HL-60/S4 treated with retinoic acid at 250 ng/mL for 4 days and 3 days (cell line): ENCODE measurements around the gene ELAC1.
"Not testable (repeated sequence)": the region's sequence is repeated elsewhere in the genome, so short reads cannot be mapped to it uniquely, and the experiment has no call there.

Source experiments
- in situ Hi-C: fragments of 300-500 bp; cut with MboI; formaldehyde crosslinking; loops from 2 replicates; pipeline ENCODE4 v1.7.0; 2022; ENCODE audit warnings: low sequenced_read_pairs

Gene ELAC1

GRCh38 chr18:50967714-50968661 lies at the start of gene ELAC1:
TSS of gene ELAC1 (plus strand) at chr18:50968040. CDS start at chr18:50974405, 6,365 bp downstream.
- in situ Hi-C loops = no loop called here

- in situ Hi-C loops = no loop called here
Measured at GRCh38 chr18:50918153-50918552, 49.7 kb upstream of the ELAC1 start.

DNA sequence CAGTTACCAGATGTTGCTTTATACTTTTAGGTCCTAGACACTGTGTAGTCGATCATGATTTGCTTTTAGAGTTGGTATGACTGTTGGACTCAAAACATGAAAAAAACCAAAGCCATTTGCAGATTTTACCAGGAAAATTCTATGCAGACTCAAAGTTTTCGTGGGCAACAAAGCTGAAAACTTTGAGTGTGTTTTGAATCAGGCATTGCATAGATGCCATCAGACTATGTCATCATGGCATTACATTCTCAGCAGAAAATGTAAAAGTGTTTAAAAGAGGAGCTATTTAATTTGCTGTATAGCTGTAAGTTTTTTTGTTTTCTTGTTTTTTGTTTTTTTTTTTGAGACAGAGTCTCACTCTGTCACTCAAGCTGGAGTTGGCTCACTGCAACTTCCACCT lies 43.5 kb upstream of the ELAC1 start:
- in situ Hi-C loops = no loop called here

DNA sequence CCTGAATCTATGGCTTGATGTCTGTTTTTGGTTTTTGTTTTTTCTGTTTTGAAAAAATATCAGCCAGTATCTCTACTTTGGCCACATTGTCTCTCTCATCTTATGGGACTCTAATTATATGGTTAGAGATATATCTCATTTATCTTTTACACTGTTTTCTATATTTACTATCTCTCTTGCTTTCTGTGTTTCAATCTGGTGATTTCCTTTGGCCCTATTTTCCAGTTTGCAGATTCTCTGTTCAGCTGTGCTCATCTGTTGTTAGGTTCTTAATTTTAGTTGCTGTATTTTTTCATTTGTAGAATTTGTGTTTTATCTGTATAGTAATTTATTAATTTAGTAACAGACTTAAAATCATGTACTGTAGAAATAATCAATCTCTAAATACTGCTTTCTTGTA lies 41.3 kb upstream of the ELAC1 start:
- in situ Hi-C loops = no loop called here

- in situ Hi-C loops = no loop called here
Measured at GRCh38 chr18:50928551-50928950, 39.3 kb upstream of the ELAC1 start.

DNA sequence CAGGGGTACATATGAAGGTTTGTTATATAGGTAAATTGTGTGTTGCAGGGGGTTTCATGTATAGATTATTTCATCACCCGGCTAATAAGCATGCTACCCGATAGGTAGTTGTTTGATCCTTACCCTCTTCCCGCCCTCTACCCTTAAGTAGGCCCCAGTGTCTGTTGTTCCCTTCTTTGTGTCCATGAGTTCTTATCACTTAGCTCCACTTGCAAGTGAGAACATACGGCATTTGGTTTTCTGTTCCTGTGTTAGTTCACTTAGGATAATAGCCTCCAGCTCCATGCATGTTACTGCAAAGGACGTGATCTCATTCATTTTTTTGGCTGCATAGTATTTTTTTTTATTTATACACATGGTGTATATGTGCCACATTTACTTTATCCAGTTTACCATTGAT lies 34.2 kb upstream of the ELAC1 start:
- in situ Hi-C loops = no loop called here

DNA sequence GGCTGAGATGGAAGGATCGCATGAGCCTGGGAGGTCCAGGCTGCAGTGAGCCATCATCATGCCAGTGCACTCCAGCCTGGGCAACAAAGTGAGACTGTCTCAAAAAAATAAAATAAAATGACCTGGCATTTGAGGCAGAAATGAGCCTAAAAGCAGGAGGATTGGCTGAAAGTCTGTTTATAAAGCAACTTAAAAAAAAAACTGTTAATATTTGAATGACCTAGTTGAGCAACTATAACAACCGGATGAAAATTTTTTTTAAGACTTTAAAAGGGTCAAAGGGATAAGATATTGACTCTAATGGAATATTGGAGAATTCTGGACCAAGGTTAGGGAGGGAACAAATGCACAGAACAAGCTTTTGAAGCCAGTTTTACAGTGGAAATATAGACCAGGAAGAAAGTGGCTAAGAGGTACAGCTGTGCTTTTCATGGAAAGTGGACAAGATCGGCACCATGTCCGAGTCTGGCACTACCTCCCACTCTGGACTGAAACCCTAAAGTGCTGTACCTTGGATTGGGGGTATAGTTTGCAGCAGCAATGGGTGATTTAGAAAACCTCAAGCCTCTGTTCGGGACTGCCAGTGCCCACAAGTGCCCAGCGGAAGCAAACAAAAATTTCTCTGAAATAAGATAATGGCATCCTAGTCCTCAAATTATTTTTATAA lies 33.2 kb upstream of the ELAC1 start:
- in situ Hi-C loops = no loop called here

DNA sequence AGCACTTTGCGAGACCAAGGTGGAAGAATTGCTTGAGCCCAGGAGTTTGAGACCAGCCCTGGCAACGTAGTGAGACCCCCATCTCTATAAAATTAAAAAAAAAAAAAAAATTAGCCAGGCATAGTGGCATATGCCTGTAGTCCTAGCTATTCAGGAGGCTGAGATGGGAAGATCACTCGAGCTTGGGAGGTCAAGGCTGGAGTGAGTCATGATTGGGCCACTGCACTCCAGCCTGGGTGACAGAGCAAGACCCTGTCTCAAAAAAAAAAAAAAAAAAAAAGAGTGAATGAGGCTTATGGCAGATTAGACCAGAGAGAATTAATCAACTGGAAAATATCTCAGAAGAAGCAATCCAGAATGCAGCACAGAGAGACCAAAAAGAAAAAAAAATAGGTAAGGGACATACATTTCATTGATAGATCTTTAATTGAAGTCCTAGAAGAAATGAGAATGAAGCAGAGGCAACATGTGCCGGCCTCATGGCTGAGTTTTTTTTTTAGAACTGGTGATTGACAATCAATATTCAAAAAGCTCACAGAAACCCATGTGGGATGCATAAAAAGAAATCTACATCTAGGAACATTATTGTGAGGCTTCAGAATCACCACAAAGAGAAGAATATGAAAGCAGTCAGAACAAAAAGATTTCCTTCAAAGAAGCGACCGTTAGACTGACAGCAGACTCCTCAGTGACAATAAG lies 32.2 kb upstream of the ELAC1 start:
- in situ Hi-C loops = no loop called here

DNA sequence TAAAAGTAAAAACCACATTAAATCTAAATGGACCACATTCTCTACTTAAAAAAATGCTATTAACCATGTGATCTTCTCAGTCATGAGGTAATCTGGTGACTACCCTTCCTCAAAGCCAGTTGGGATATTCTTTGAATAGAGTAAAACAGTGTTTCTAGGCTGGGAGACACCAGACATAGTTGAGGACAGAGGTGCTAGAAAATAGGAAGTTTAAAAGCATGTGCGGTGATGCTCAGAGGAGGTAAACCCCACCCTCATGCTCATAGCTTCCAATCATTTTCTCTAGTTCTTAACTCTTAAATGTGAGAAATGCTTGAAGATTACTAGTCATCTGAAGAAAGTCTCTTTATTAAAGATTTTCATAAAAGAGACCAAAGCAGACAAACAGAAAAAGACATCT lies 30.7 kb upstream of the ELAC1 start:
- in situ Hi-C loops = no loop called here

DNA sequence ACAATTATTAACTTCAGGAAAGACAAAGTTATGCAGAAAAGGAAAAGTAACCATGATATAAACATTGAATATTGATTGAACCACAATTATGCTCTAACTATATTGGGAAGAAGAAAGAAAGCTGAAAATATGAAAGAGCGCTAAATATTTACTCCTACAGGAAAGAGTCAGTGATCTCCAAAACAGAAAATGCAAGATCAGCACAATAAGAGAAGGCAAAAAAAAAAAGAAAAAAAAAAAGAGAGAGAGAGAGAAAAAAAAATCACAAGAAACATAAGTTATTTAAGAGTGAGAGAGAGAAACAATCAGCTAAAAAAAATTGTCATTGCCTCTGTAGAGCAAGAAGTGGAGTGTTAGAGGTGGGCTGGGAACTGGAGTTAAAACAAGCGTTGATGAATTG lies 28.9 kb upstream of the ELAC1 start:
- in situ Hi-C loops = no loop called here

- in situ Hi-C loops = no loop called here
Measured at GRCh38 chr18:50944245-50944932, 23.5 kb upstream of the ELAC1 start.

DNA sequence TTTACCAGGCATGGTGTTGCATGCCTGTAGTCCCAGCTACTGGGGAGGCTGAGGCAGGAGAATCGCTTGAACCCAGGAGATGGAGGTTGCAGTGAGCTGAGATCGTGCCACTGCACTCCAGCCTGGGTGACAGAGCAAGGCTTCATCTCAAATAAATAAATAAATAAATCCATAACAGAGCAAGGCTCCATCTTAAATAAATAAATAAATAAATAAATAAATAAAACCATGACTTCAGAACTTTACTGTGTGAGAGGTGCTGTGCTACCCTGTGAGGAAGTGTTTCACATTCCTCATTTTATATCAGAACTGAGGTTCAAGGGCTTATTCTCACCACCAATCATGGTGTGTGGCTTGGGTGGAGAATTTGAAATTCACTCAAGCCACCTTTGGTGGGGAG lies 21.9 kb upstream of the ELAC1 start:
- in situ Hi-C loops = not testable (repeated sequence)

DNA sequence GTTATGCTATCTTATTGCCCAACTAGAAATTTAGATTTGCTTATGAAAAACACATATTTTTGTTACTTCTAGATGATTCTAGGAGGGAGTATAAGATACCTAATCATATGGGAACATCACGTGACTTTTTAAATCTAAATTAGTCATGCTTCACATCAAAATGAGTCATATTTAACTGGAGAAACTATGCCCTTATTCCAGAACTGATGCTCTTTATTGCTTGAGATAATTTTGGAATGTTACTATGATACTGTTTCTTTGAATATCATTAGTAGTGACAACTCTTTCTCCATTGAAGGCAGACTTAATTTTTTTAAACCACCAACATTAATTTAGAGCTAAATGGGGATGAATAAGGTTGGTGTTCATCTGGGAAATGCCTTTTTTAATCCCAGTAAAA lies 19.9 kb upstream of the ELAC1 start:
- in situ Hi-C loops = no loop called here

DNA sequence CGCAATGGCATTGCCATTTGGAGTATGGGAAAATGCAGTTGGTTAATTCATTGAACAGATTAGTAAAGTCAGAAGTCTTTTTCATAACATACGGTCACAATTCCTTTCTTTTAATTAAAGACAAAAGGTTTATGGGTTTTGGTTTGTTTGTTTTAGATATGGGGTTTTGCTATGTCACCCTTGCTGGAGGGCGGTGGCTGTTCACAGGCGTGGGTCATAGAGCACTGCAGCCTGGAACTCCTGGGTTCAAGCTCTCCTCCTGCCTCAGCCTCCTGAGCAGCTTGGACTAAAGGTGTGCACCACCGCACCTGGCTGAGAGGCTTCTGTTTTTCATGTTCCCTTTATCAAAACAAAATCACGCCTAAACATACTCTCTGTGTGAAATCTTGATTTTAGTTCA lies 18.7 kb upstream of the ELAC1 start:
- in situ Hi-C loops = no loop called here

GRCh38 chr18:50950626-50951025 lies 17.2 kb upstream of the ELAC1 start:
- in situ Hi-C loops = no loop called here

DNA sequence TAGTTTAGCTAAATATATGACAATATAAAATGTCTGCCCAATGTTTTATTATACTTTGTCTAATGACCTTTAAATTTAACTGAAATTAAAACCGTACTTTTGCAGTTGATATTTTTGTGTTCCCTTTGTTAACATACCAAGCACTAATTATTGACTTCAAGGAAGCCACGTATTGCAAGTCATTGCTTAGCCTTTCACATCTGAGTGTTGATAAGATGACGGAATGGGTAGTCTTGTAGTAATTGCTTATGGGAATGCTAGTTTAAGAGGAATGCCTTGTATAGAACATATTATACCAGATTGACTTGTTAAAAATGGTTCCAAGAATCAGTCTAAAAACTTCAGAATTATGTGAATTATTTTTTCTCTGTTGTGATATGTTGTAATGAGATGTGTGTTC lies 14.0 kb upstream of the ELAC1 start:
- in situ Hi-C loops = no loop called here

- in situ Hi-C loops = no loop called here
Measured at GRCh38 chr18:50955253-50955652, 12.6 kb upstream of the ELAC1 start.

DNA sequence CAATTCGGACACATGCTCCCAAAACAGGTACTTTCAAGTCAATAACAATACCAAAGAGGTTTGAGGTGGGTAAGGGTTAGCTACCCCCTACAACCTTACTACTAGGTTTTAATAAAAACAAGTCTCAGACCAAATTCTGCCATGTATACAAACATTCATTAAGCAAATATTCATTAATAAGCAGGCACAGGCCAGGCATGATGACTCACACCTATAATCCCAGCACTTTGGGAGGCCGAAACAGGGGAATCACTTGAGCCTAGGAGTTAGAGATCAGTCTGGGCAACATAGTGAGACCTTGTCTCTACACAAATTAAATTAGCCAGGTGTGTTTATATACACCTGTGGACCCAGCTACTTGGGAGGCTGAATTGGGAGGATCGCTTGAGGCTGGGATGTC lies 11.7 kb upstream of the ELAC1 start:
- in situ Hi-C loops = no loop called here

DNA sequence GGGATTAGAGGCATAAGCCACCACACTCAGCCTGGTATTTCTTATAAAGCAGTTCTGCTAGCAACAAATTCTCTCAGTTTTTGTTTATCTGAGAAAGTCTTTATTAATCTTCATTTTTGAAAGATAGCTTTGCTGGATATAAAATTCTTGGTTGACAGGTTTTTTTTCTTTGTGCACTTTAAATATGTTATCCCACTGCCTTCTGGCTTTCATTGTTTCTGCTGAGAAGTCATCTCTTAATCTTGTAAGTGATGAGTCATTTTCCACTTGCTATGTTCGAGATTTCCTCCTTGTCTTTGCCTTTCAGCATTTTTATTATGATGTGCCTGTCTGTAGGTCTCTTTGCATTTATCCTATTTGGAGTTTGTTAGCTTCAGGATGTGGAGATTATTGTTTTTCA lies 5.9 kb upstream of the ELAC1 start:
- in situ Hi-C loops = no loop called here

GRCh38 chr18:50969448-50969847 lies 1.6 kb downstream of the ELAC1 start:
- in situ Hi-C loops = no loop called here

- in situ Hi-C loops = no loop called here
Measured at GRCh38 chr18:50970006-50970405, 2.2 kb downstream of the ELAC1 start.
